ENCODE measurements around the gene POP4.
A peak's percentile ranks its signal among the peaks of the same experiment; 100 is the strongest.

Gene POP4

GRCh38 chr19:29663861-29664752 is 58.0 kb downstream of the POP4 start:
- peak; percentile 38 for DNase-seq (ENCODE audit: low read depth)

DNA sequence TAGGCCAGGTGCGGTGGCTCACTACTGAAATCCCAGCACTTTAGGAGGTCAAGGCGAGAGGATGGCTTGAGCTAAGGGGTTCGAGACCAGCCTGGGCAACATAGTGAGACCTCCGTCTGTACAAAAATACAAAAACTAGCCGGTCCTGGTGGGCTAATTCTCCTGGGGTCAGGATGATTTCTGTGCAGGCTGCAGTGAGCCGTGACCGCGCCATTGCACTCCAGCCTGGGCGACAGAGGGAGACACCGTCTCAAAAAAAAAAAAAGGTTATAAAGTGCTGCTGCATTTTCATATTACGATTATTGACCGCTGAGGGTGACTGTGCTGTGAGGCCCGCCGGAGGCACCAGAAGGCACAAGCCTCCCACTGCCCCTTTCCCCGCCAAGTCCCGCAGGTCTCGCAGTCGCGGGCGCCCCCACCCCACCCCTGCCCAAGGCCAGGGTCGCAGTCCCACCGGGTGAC is 58.7 kb downstream of the POP4 start:
- no peak for DNase-seq (ENCODE audit: low read depth)

DNA sequence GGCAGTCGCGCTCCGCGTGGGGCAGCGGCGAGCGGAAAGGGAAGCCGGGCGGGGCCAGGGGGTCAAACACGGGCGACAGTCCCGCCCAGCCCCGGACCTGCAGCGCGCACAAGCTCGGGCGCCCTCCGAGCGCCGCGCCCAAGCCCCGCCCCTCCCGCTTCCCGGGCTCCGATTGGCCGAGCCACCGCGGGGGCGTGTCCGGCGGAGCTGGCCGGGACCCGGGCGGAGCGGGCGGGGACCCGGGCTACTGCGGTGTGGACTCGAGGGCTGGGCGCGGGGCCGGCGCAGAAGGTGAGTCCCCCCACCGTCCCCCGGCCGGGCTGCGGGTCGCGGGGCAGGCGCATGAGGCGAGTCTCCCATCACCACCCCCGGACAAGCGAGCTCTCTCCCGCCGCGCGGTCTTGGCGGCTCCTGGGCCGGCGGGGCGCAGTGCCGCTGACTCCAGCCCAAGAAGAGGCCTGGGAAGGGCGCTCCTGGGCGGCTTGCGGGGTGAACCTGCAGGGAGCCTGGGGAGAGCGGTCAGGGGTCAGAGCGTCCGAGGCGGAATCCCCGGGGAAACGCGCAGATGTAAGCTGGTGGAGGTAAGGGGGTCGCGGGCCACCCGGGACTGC is 59.2 kb downstream of the POP4 start, which contains the start of gene PLEKHF1:
Gene PLEKHF1 (plus strand): TSS at position 247 of the 611 bp plus-strand sequence. CDS start 8,379 bp downstream, outside the sequence.
- peak; percentile 73 for DNase-seq (ENCODE audit: low read depth)

- peak; percentile 44 for DNase-seq (ENCODE audit: low read depth)
Measured at GRCh38 chr19:29665826-29666577, 59.9 kb downstream of the POP4 start.

Data from iris pigment epithelial cell (primary cell).